Prostate gland (tissue), 2 donors: ENCODE results near the gene ERBB2.

Experiments used
- POLR2A ChIP-seq: fragments of 450-650 bp; IDR thresholded peaks from one replicate; pipeline ENCODE4 v1.6.1; 2016; ENCODE audit warnings: antibody characterized with exemption, mild to moderate bottlenecking
- POLR2AphosphoS5 ChIP-seq: sonication (generic); formaldehyde crosslinking; IDR thresholded peaks from one replicate; pipeline ENCODE4 v1.6.1; 2017; ENCODE audit warnings: antibody characterized with exemption
- TF ChIP-seq, protein P1 (sequence below), 4 experiments: fragments of 200-600 bp in 2 of 4; fragments of 450-650 bp in 2 of 4; sonication (generic) in 2 of 4; IDR thresholded peaks; 1 replicate in 3 of 4; 2 replicates in 1 of 4; pipeline ENCODE4 v1.5.1; 2016 to 2019; ENCODE audit warnings: antibody characterized with exemption in 4 of 4, mild to moderate bottlenecking in 2 of 4, moderate library complexity in 2 of 4

DNA sequence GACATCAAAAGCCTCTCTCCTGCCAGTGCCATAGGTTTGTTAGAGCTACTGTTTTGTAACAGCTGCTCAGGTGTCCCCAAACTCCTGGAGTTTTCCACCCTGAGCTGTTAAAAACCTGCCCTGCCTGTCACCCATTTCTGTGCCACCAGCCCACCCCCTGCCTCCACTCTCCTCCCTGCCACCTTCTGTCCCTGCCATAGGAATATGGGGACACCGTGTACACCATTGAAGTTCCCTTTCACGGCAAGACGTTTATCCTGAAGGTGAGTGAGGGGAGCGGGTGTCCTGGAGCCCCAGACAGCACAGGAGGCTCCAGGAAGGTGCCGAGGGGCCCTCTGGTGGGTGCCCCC is 39.9 kb upstream of the ERBB2 start:
- TF ChIP-seq, protein P1, sequence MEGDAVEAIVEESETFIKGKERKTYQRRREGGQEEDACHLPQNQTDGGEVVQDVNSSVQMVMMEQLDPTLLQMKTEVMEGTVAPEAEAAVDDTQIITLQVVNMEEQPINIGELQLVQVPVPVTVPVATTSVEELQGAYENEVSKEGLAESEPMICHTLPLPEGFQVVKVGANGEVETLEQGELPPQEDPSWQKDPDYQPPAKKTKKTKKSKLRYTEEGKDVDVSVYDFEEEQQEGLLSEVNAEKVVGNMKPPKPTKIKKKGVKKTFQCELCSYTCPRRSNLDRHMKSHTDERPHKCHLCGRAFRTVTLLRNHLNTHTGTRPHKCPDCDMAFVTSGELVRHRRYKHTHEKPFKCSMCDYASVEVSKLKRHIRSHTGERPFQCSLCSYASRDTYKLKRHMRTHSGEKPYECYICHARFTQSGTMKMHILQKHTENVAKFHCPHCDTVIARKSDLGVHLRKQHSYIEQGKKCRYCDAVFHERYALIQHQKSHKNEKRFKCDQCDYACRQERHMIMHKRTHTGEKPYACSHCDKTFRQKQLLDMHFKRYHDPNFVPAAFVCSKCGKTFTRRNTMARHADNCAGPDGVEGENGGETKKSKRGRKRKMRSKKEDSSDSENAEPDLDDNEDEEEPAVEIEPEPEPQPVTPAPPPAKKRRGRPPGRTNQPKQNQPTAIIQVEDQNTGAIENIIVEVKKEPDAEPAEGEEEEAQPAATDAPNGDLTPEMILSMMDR (IDR thresholded peaks at IDR 0.05), result no peak
- no peak for TF ChIP-seq POLR2A
- no peak for TF ChIP-seq POLR2AphosphoS5
